SU-DHL-6 (cell line): Measurements from ENCODE around the gene FAM187B.
A peak's percentile ranks its signal among the peaks of the same experiment; 100 is the strongest.

Source experiments
- H2AFZ ChIP-seq: fragments of 200-600 bp; sonication (generic); 2 replicates; pipeline ENCODE4 v1.6.1; 2014; ENCODE audit warnings: low read depth, mild to moderate bottlenecking, moderate library complexity, mixed read lengths, antibody characterized with exemption, low read length; ENCODE audit not compliant: severe bottlenecking
- H3F3A ChIP-seq: fragments of 200-600 bp; shearing (Covaris generic); 2 replicates; pipeline ENCODE4 v1.6.0; 2016; ENCODE audit warnings: antibody characterized with exemption, mild to moderate bottlenecking; ENCODE audit not compliant: insufficient read depth
- H3K27ac ChIP-seq: fragments of 200-600 bp; sonication (generic); 2 replicates; pipeline ENCODE4 v1.5.1; 2016; ENCODE audit warnings: low read depth, mild to moderate bottlenecking, low read length, moderate library complexity, mixed read lengths
- H3K27me3 ChIP-seq: fragments of 200-600 bp; sonication (generic), shearing (Covaris generic); 2 replicates; pipeline ENCODE4 v1.6.0; 2014; ENCODE audit warnings: mild to moderate bottlenecking, low read length
- H3K36me3 ChIP-seq: fragments of 200-600 bp; sonication (generic); 2 replicates; pipeline ENCODE4 v1.6.1; 2014; ENCODE audit warnings: mild to moderate bottlenecking, low read length, mixed read lengths
- H3K4me2 ChIP-seq: fragments of 300-600, 200-600 bp; shearing (Covaris generic), sonication (generic); 2 replicates; pipeline ENCODE4 v1.6.0; 2014; ENCODE audit warnings: low read length, low read depth, mild to moderate bottlenecking; ENCODE audit not compliant: poor library complexity, severe bottlenecking
- H3K4me3 ChIP-seq: fragments of 200-600 bp; sonication (generic); 2 replicates; pipeline ENCODE4 v1.5.1; 2014; ENCODE audit warnings: antibody characterized with exemption, low read length, mild to moderate bottlenecking, mixed read lengths; ENCODE audit not compliant: insufficient read depth, poor library complexity, severe bottlenecking
- H3K79me2 ChIP-seq: fragments of 200-600 bp; sonication (generic); 2 replicates; pipeline ENCODE4 v1.6.1; 2014; ENCODE audit warnings: mild to moderate bottlenecking, low read length, moderate library complexity; ENCODE audit not compliant: insufficient read depth
- H3K9ac ChIP-seq: fragments of 200-600 bp; sonication (generic); 2 replicates; pipeline ENCODE4 v1.7.0; 2014; ENCODE audit warnings: mild to moderate bottlenecking, low read length
- H3K9me2 ChIP-seq: fragments of 200-600 bp; sonication (generic); replicated peaks from 2 replicates; pipeline ENCODE4 v1.6.1; 2014; ENCODE audit warnings: low read length; ENCODE audit not compliant: insufficient read depth
- H3K9me3 ChIP-seq: fragments of 200-600 bp; sonication (generic); 2 replicates; pipeline ENCODE4 v1.6.1; 2014; ENCODE audit warnings: low read length, mixed read lengths; ENCODE audit not compliant: insufficient read depth
- H4K20me1 ChIP-seq: fragments of 200-600 bp; sonication (generic); 2 replicates; pipeline ENCODE4 v1.6.1; 2014; ENCODE audit warnings: low read depth, mild to moderate bottlenecking, antibody characterized with exemption, low read length, moderate library complexity, mixed read lengths
- CTCF ChIP-seq: fragments of 200-600 bp; sonication (generic); IDR thresholded peaks from one replicate; pipeline ENCODE4 v1.5.1; 2017; ENCODE audit warnings: antibody characterized with exemption, mild to moderate bottlenecking, low read length, moderate library complexity; ENCODE audit not compliant: insufficient read depth, poor library complexity, severe bottlenecking
- EZH2phosphoT487 ChIP-seq: fragments of 200-600 bp; sonication (generic), shearing (Covaris generic); conservative IDR thresholded peaks from 2 replicates; pipeline ENCODE4 v1.6.1; 2018; ENCODE audit warnings: mild to moderate bottlenecking, antibody characterized with exemption, low read length, moderate library complexity, mixed read lengths

Gene FAM187B

GRCh38 chr19:35216016-35216832 lies 12.3 kb downstream of the FAM187B start:
- peaks cover 47% of the 10 kb centered on the region for H3F3A ChIP-seq
- H3K79me2 ChIP-seq, result no peaks in the 10 kb centered on the region
- H3K27ac ChIP-seq, result peak overlapping the region; percentile 95

GRCh38 chr19:35214766-35215422 lies 13.6 kb downstream of the FAM187B start:
- Histone ChIP-seq H3F3A (peaks cover 60% of the 10 kb centered on the region), H3K4me3 (no peak overlapping the region), H4K20me1 (no peaks in the 10 kb centered on the region), H3K4me2 (peak overlapping the region; percentile 68), H3K36me3 (no peaks in the 10 kb centered on the region), H3K27ac (peak overlapping the region; percentile 95), H3K9ac (0 out of 2 replicates have a peak overlapping the region, but pooled peaks have one; percentile 51), H3K27me3 (no peaks in the 10 kb centered on the region), H3K9me3 (no peaks in the 10 kb centered on the region), H2AFZ (no peak overlapping the region), H3K9me2 (no peaks in the 10 kb centered on the region), H3K79me2 (no peaks in the 10 kb centered on the region)
- no peak for TF ChIP-seq EZH2phosphoT487
- TF ChIP-seq CTCF, result no peak

More at GRCh38 chr19:35216016-35216832, 12.3 kb downstream of the FAM187B start:
- Histone ChIP-seq H2AFZ (no peak overlapping the region), H3K9me2 (no peaks in the 10 kb centered on the region), H3K9ac (no peak overlapping the region), H3K36me3 (no peaks in the 10 kb centered on the region), H3K4me2 (no peak overlapping the region), H3K9me3 (no peaks in the 10 kb centered on the region), H4K20me1 (no peaks in the 10 kb centered on the region), H3K27me3 (no peaks in the 10 kb centered on the region), H3K4me3 (no peak overlapping the region)
- TF ChIP-seq EZH2phosphoT487, result no peak
- TF ChIP-seq CTCF, result no peak

- H3K27ac ChIP-seq, result peak overlapping the region; percentile 95
Measured at GRCh38 chr19:35213663-35214632, 14.6 kb downstream of the FAM187B start.

More at GRCh38 chr19:35213663-35214632, 14.6 kb downstream of the FAM187B start:
- Histone ChIP-seq H3F3A (peaks cover 64% of the 10 kb centered on the region), H3K9me2 (no peaks in the 10 kb centered on the region), H3K9ac (peak overlapping the region; percentile 51), H4K20me1 (no peaks in the 10 kb centered on the region), H3K9me3 (no peaks in the 10 kb centered on the region), H3K27me3 (no peaks in the 10 kb centered on the region), H2AFZ (no peak overlapping the region), H3K36me3 (no peaks in the 10 kb centered on the region), H3K4me2 (peak overlapping the region; percentile 68), H3K79me2 (no peaks in the 10 kb centered on the region), H3K4me3 (peak overlapping the region; percentile 31)
- TF ChIP-seq EZH2phosphoT487 (no peak), CTCF (no peak)
